ENCODE data around the gene FARP1. TPM values are rescaled to one million over a fixed set of nuclear protein-coding genes. Genes with fewer than 3 reads are reported as not detected.

The FARP1 gene
- total and polyA plus RNA-seq, 2 of the 8 experiments (the other 6 are each of a cell fraction or from before 2014, with no cell fraction given), result 24.7 to 104 TPM

DNA sequence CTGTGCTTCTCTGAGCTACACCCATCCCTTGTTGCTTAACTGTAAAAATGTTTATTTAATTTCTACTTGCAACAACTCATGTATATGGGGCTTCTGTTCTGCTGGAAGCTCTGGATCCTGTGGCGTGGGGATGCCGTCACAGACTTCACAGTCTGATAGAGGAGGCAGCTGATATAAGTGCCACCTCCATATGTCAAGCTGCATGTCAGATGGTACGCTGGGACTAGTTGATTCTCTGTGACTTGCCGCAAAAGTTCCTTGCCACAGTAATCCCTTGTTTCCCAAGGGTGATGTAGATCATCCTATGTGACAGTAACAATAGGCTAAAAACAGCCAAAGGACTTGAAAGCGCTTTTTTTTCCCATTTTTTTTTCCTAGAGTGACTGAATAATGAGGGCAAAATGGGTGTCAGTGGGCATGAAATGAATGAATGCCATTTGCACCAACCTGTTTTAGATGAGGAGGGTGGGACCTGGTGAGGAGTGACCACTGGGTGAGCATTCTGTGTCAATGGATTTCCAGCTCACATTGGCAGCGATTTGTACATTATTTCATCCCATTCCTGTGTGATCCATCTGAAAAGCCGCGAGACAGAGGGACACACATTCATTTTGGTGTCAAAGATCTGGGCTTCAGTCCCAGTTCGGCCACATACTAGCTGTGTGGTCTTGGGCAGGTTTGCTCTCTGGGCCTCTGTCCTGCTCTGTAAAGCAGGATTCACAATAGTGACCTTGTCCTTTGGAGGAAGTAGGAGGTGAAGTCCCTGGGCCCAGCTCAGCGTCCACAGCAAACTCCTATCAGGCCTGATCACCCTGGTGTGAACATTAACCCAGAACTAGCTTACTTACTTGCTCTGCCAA is 123.0 kb downstream of the FARP1 start (continued):
- TF ChIP-seq, protein P1, sequence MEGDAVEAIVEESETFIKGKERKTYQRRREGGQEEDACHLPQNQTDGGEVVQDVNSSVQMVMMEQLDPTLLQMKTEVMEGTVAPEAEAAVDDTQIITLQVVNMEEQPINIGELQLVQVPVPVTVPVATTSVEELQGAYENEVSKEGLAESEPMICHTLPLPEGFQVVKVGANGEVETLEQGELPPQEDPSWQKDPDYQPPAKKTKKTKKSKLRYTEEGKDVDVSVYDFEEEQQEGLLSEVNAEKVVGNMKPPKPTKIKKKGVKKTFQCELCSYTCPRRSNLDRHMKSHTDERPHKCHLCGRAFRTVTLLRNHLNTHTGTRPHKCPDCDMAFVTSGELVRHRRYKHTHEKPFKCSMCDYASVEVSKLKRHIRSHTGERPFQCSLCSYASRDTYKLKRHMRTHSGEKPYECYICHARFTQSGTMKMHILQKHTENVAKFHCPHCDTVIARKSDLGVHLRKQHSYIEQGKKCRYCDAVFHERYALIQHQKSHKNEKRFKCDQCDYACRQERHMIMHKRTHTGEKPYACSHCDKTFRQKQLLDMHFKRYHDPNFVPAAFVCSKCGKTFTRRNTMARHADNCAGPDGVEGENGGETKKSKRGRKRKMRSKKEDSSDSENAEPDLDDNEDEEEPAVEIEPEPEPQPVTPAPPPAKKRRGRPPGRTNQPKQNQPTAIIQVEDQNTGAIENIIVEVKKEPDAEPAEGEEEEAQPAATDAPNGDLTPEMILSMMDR (IDR thresholded peaks at IDR 0.05; ENCODE audit: control extremely low read depth in 1 of 3, insufficient read depth in 1 of 3, low read depth in 1 of 3, low read length in 3 of 3), result no peak
- TF ChIP-seq SIRT6 (IDR thresholded peaks at IDR 0.05; ENCODE audit: low read length) (no peak), RAD21 (IDR thresholded peaks at IDR 0.05 in 1 of 2, conservative IDR thresholded peaks at IDR 0.05 in 1 of 2; ENCODE audit: low read depth in 2 of 2, low read length in 2 of 2) (no peak), BACH1 (IDR thresholded peaks at IDR 0.05; ENCODE audit: low read length) (no peak)
- TF ChIP-seq, protein P2, sequence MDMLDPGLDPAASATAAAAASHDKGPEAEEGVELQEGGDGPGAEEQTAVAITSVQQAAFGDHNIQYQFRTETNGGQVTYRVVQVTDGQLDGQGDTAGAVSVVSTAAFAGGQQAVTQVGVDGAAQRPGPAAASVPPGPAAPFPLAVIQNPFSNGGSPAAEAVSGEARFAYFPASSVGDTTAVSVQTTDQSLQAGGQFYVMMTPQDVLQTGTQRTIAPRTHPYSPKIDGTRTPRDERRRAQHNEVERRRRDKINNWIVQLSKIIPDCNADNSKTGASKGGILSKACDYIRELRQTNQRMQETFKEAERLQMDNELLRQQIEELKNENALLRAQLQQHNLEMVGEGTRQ (IDR thresholded peaks at IDR 0.05; ENCODE audit: low read length), result no peak

Data from H1 (cell line).